ENCODE data around the gene FOXL3.

Gene FOXL3

GRCh38 chr7:312424-312823 is 22.5 kb downstream of the FOXL3 start:
- Histone ChIP-seq H3K9me3 (ENCODE audit: insufficient read depth, low read length) (no peaks in the 10 kb centered on the region), H3K4me1 (ENCODE audit: low read length) (no peaks in the 10 kb centered on the region), H3K79me2 (ENCODE audit: low read length) (no peaks in the 10 kb centered on the region), H3K4me2 (ENCODE audit: low read length) (no peak overlapping the region), H4K20me1 (ENCODE audit: insufficient read depth, low read length) (no peaks in the 10 kb centered on the region), H3K27ac (ENCODE audit: low read length) (no peak overlapping the region), H2AFZ (ENCODE audit: low read depth, low read length) (no peak overlapping the region), H3K27me3 (ENCODE audit: low read depth, low read length) (no peaks in the 10 kb centered on the region), H3K36me3 (replicated peaks; ENCODE audit: low read depth, low read length) (no peaks in the 10 kb centered on the region), H3K4me3 (ENCODE audit: low read length) (no peak overlapping the region), H3K9ac (ENCODE audit: low read length) (no peak overlapping the region)
- TF ChIP-seq, protein P1, sequence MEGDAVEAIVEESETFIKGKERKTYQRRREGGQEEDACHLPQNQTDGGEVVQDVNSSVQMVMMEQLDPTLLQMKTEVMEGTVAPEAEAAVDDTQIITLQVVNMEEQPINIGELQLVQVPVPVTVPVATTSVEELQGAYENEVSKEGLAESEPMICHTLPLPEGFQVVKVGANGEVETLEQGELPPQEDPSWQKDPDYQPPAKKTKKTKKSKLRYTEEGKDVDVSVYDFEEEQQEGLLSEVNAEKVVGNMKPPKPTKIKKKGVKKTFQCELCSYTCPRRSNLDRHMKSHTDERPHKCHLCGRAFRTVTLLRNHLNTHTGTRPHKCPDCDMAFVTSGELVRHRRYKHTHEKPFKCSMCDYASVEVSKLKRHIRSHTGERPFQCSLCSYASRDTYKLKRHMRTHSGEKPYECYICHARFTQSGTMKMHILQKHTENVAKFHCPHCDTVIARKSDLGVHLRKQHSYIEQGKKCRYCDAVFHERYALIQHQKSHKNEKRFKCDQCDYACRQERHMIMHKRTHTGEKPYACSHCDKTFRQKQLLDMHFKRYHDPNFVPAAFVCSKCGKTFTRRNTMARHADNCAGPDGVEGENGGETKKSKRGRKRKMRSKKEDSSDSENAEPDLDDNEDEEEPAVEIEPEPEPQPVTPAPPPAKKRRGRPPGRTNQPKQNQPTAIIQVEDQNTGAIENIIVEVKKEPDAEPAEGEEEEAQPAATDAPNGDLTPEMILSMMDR (IDR thresholded peaks at IDR 0.05; ENCODE audit: low read depth, low read length), result no peak
- TF ChIP-seq EZH2phosphoT487 (IDR thresholded peaks at IDR 0.05; ENCODE audit: low read depth), result no peak

GRCh38 chr7:314853-315252 is 24.9 kb downstream of the FOXL3 start:
- no peak for TF ChIP-seq EZH2phosphoT487 (IDR thresholded peaks at IDR 0.05; ENCODE audit: low read depth)
- TF ChIP-seq, protein P1 (IDR thresholded peaks at IDR 0.05; ENCODE audit: low read depth, low read length), result no peak
- Histone ChIP-seq H3K9ac (ENCODE audit: low read length) (no peak overlapping the region), H3K9me3 (ENCODE audit: insufficient read depth, low read length) (no peaks in the 10 kb centered on the region), H3K4me1 (ENCODE audit: low read length) (no peaks in the 10 kb centered on the region), H4K20me1 (ENCODE audit: insufficient read depth, low read length) (no peaks in the 10 kb centered on the region), H3K36me3 (replicated peaks; ENCODE audit: low read depth, low read length) (no peaks in the 10 kb centered on the region), H2AFZ (ENCODE audit: low read depth, low read length) (no peak overlapping the region), H3K27ac (ENCODE audit: low read length) (no peak overlapping the region), H3K4me2 (ENCODE audit: low read length) (no peak overlapping the region), H3K27me3 (ENCODE audit: low read depth, low read length) (no peaks in the 10 kb centered on the region), H3K79me2 (ENCODE audit: low read length) (no peaks in the 10 kb centered on the region), H3K4me3 (ENCODE audit: low read length) (no peak overlapping the region)

GRCh38 chr7:315516-316265 is 25.7 kb downstream of the FOXL3 start:
- H3K79me2 ChIP-seq (ENCODE audit: low read length), result no peaks in the 10 kb centered on the region
- no peak overlapping the region for H3K9ac ChIP-seq (ENCODE audit: low read length)
- H4K20me1 ChIP-seq (ENCODE audit: insufficient read depth, low read length), result no peaks in the 10 kb centered on the region
- H3K27ac ChIP-seq (ENCODE audit: low read length), result no peak overlapping the region
- no peaks in the 10 kb centered on the region for H3K36me3 ChIP-seq (replicated peaks; ENCODE audit: low read depth, low read length)
- no peak overlapping the region for H2AFZ ChIP-seq (ENCODE audit: low read depth, low read length)
- H3K27me3 ChIP-seq (ENCODE audit: low read depth, low read length), result no peaks in the 10 kb centered on the region
- H3K9me3 ChIP-seq (ENCODE audit: insufficient read depth, low read length), result no peaks in the 10 kb centered on the region
- H3K4me3 ChIP-seq (ENCODE audit: low read length), result no peak overlapping the region
- H3K4me2 ChIP-seq (ENCODE audit: low read length), result no peak overlapping the region
- no peaks in the 10 kb centered on the region for H3K4me1 ChIP-seq (ENCODE audit: low read length)
- TF ChIP-seq EZH2phosphoT487 (IDR thresholded peaks at IDR 0.05; ENCODE audit: low read depth), result no peak
- TF ChIP-seq, protein P1 (IDR thresholded peaks at IDR 0.05; ENCODE audit: low read depth, low read length), result no peak

DNA sequence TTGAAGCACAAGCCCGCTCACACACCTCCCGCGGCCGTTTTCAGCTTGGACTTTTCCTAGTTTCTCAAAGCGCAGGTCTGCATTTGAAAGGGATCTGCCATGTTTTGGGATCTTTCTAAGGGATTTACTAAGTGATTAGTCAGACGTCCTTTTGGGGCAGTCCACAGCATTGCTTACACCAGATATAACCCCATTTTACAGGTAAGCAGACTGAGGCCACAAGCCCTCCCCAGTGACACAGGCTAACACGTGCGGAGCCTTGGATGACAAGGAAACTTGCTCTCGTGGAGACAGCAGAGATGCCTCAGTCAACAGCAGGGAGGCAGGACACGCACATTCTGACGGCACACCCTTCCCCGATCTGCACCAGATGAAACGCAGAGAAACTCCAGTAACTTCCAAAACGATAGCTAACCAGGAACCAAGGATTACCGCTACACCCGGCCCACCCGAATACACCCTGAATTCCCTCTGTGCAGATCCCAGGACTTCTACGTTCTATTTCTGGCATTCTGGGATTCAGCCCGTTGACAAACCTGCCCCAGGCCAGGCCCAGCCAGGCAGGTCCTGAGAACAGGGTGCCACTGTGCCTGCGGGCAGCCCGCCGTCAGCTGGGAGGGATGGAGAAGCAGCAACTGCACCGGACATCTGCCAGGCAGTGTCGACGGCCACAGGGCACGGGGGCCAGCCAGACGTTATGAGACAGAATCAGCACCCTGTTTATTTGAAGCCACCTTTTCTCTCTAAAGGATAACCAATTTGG is 27.9 kb downstream of the FOXL3 start:
- TF ChIP-seq, protein P1 (IDR thresholded peaks at IDR 0.05; ENCODE audit: low read depth, low read length), result no peak
- no peak for TF ChIP-seq EZH2phosphoT487 (IDR thresholded peaks at IDR 0.05; ENCODE audit: low read depth)
- Histone ChIP-seq H3K9ac (ENCODE audit: low read length) (no peak overlapping the region), H3K36me3 (replicated peaks; ENCODE audit: low read depth, low read length) (no peaks in the 10 kb centered on the region), H3K27me3 (ENCODE audit: low read depth, low read length) (no peaks in the 10 kb centered on the region), H3K79me2 (ENCODE audit: low read length) (no peaks in the 10 kb centered on the region), H3K27ac (ENCODE audit: low read length) (no peak overlapping the region), H3K4me1 (ENCODE audit: low read length) (no peaks in the 10 kb centered on the region), H4K20me1 (ENCODE audit: insufficient read depth, low read length) (no peaks in the 10 kb centered on the region), H2AFZ (ENCODE audit: low read depth, low read length) (no peak overlapping the region), H3K4me3 (ENCODE audit: low read length) (no peak overlapping the region), H3K4me2 (ENCODE audit: low read length) (no peak overlapping the region), H3K9me3 (ENCODE audit: insufficient read depth, low read length) (no peaks in the 10 kb centered on the region)
